Colonic mucosa (tissue), 4 donors: ENCODE measurements around the gene SMAP2. TPM values are rescaled to one million over a fixed set of nuclear protein-coding genes. Genes with fewer than 3 reads are reported as not detected.

Source experiments
- DNase-seq: peaks from one replicate; pipeline ENCODE4 v3.0.0-alpha.2; 2020
- H3K27ac ChIP-seq: fragments of 200-600 bp; one replicate; pipeline ENCODE4 v1.8.0; 2021
- H3K27me3 ChIP-seq: fragments of 200-600 bp; one replicate; pipeline ENCODE4 v1.8.0; 2021
- H3K36me3 ChIP-seq: fragments of 200-600 bp; one replicate; pipeline ENCODE4 v1.8.0; 2021
- H3K4me1 ChIP-seq: fragments of 200-600 bp; one replicate; pipeline ENCODE4 v1.8.0; 2021; ENCODE audit warnings: mild to moderate bottlenecking
- H3K4me3 ChIP-seq: fragments of 200-600 bp; one replicate; pipeline ENCODE4 v1.8.0; 2021
- H3K9ac ChIP-seq, 2 donors: one replicate each; pipeline ENCODE4 v1.7.0; 2013; ENCODE audit warnings: control low read depth in 2 of 2, low read depth in 2 of 2, low read length in 2 of 2
- H3K9me3 ChIP-seq: fragments of 200-600 bp; one replicate; pipeline ENCODE4 v1.8.0; 2021
- CTCF ChIP-seq: fragments of 200-600 bp; IDR thresholded peaks from one replicate; pipeline ENCODE4 v1.8.0; 2022; ENCODE audit warnings: antibody characterized with exemption, mild to moderate bottlenecking
- intact Hi-C: fragments of 100-400 bp; cut with DNase I; formaldehyde crosslinking; loops from one replicate; pipeline ENCODE4 v1.14.1; 2022
- total RNA-seq, 2 donors: library from RNA; stranded (reverse); fragmentation: NEBNext Ultra II Directional in 1 of 2; extraction: Animal tissue kit (Norgen Biotek cat#: 25700) in 1 of 2; gene quantifications; one replicate each; pipeline ENCODE4 v1.2.1, GENCODE V29; 2021
- donor health status: healthy.
- donor health status: DM: no; HTN: no; CAD: no.
- donor health status: DM: no; HTN: no; CAD: no.

The SMAP2 gene
- total RNA-seq, 2 donors from 2014 or later = 25.9 to 31.5 TPM

GRCh38 chr1:40361637-40362036, 11.9 kb upstream of the SMAP2 start:
- intact Hi-C loops = no loop called here
- Histone ChIP-seq H3K4me3 (no peak overlapping the region), H3K4me1 (no peaks in the 10 kb centered on the region), H3K9ac (no peak overlapping the region), H3K27me3 (no peaks in the 10 kb centered on the region), H3K27ac (no peak overlapping the region), H3K36me3 (no peaks in the 10 kb centered on the region), H3K9me3 (no peaks in the 10 kb centered on the region)
- TF ChIP-seq CTCF = no peak
- no peak for DNase-seq

DNA sequence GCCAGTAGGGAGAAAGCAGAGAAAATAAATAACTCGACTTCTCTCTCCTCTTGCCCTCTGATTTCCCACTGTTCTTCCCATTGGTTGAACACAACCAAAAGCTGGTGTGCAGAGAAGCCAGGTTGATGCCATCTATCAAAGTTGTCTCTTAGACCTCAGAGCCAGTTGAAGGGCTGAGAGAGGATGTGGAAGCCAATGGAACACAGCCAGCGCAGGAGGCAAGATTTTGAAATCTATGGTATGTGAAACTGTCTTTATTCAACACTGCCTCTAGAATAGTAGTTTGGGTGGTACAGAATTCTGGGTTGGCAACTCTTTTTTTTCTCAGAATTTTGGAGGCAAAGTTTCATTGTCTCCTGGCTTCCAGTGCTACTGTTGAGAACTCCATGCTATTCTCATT, 11.3 kb upstream of the SMAP2 start:
- H3K27ac ChIP-seq = no peak overlapping the region
- H3K9ac ChIP-seq = no peak overlapping the region
- H3K9me3 ChIP-seq = no peaks in the 10 kb centered on the region
- no peak for TF ChIP-seq CTCF
- H3K27me3 ChIP-seq = no peaks in the 10 kb centered on the region
- H3K4me3 ChIP-seq = no peak overlapping the region
- no peaks in the 10 kb centered on the region for H3K36me3 ChIP-seq
- DNase-seq = no peak
- intact Hi-C loops = no loop called here
- H3K4me1 ChIP-seq = no peaks in the 10 kb centered on the region

DNA sequence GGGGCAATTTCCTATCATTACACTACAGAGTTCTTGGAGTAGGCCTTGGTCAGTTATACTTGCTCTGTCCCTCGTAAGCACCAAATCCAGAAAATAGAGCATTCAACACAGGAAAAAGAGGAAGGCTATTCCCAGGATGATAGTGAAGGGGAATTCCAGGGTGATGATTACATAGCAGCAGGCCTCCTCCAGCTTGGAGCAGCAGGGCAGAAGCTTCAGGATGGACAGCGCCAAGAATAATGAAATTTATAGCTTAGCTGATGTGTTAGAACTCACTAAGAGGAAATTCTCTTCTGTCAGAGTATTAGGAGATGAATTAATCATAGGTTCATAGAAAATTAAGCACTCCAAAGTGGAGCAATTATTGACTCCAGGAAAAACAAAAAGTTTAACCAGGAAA, 10.8 kb upstream of the SMAP2 start:
- intact Hi-C loops = no loop called here
- Histone ChIP-seq H3K4me3 (no peak overlapping the region), H3K9ac (no peak overlapping the region), H3K4me1 (no peaks in the 10 kb centered on the region), H3K9me3 (no peaks in the 10 kb centered on the region), H3K27ac (no peak overlapping the region), H3K36me3 (no peaks in the 10 kb centered on the region), H3K27me3 (no peaks in the 10 kb centered on the region)
- TF ChIP-seq CTCF = no peak
- no peak for DNase-seq

DNA sequence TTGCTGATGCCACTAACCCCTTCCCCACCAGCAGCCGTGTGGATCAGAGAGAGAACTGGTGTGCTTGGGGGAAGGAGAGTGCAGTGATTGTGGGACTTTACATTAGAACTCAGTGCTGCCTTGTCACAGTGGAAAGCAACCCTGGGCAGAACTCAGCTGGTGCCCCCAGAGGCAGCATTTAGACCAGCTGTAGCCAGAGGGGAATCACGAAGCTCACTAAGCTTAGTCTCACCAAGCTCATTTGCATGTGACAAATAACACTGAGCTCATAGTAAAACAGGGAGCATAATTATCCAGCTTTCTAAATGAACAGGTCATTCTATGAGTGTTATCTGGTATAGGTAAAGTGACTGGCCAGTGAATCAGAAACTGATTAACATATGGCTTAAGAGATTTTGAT, 9.8 kb upstream of the SMAP2 start:
- intact Hi-C loops = no loop called here
- H3K27me3 ChIP-seq = no peaks in the 10 kb centered on the region

GRCh38 chr1:40371707-40372258, 1.7 kb upstream of the SMAP2 start:
- Histone ChIP-seq H3K9ac (no peak overlapping the region), H3K4me1 (peaks cover 3% of the 10 kb centered on the region), H3K9me3 (no peaks in the 10 kb centered on the region), H3K4me3 (no peak overlapping the region), H3K27me3 (no peaks in the 10 kb centered on the region), H3K36me3 (no peaks in the 10 kb centered on the region), H3K27ac (no peak overlapping the region)
- no peak for TF ChIP-seq CTCF
- no peak for DNase-seq
- intact Hi-C loops = no loop called here

More for the DNA sequence above, 9.8 kb upstream of the SMAP2 start:
- Histone ChIP-seq H3K9me3 (no peaks in the 10 kb centered on the region), H3K27ac (no peak overlapping the region), H3K4me3 (no peak overlapping the region), H3K36me3 (no peaks in the 10 kb centered on the region), H3K4me1 (no peaks in the 10 kb centered on the region), H3K9ac (no peak overlapping the region)
- no peak for DNase-seq
- TF ChIP-seq CTCF = no peak
